ENCODE data around the gene NOL4L.

NOL4L gene

DNA sequence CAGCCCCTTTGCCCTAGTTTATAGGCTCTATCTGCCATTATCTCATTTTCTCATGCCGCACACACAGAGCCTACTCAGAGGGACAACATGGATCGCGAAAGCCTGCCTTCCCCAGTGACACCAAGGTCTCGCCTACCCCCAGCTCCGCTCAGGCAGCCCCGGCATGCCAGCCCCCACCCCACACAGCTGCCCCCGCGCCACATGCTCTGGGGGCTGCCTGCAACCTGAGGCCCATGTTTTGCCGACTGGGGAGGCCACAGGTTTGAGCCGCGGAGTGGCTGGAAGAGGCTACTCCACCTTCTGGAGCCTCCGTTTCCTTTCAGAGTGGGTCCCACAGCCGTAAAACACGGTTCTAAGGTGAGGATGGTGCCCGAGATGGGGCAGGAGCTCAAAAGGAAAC is 124.9 kb downstream of the NOL4L start:
- no peak overlapping the region for H3K27ac ChIP-seq
- no peak for TF ChIP-seq ZFX (IDR thresholded peaks at IDR 0.05)
- TF ChIP-seq, protein P1, sequence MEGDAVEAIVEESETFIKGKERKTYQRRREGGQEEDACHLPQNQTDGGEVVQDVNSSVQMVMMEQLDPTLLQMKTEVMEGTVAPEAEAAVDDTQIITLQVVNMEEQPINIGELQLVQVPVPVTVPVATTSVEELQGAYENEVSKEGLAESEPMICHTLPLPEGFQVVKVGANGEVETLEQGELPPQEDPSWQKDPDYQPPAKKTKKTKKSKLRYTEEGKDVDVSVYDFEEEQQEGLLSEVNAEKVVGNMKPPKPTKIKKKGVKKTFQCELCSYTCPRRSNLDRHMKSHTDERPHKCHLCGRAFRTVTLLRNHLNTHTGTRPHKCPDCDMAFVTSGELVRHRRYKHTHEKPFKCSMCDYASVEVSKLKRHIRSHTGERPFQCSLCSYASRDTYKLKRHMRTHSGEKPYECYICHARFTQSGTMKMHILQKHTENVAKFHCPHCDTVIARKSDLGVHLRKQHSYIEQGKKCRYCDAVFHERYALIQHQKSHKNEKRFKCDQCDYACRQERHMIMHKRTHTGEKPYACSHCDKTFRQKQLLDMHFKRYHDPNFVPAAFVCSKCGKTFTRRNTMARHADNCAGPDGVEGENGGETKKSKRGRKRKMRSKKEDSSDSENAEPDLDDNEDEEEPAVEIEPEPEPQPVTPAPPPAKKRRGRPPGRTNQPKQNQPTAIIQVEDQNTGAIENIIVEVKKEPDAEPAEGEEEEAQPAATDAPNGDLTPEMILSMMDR (conservative IDR thresholded peaks at IDR 0.05), result no peak

- no peak for TF ChIP-seq ZFX (IDR thresholded peaks at IDR 0.05)
- TF ChIP-seq, protein P1 (conservative IDR thresholded peaks at IDR 0.05), result no peak
These were observed 126.3 kb downstream of the NOL4L start for GRCh38 chr20:32458837-32459220.

DNA sequence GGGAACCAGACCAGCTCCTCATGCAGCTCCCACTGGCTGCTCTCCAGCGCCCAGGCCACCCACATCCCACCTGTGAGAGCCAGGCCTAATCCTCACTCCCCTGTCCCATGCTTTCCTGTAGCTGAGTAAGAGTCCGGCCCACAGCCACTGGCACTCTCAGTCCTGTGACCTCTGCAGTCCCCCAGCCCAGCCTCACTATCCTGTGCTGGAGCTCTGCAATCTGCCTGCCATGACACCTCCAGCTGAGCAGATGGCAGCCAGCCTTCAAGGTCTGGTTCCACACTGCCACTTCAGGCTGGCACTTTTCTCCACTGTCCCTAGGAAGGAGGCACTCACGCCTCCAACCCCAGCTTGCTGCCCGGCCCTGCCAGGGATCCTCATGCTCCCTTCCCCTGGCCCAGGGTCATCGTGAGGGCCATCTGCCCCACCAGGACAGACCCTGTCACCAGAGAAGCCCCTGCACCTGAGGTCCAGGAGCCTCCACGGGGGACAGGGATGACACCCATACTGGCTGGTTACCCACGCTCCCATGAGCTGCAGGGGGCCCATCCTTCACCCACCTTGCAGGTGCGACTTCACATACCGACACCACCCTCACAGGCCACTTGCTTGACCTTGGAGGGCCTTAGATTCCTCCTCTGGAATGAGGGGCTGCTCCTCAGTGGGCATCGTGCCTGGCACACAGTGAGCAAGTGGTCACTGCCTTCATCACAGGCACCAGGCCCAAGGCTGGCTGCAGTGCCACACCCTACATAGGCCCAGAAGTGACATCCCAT is 126.9 kb downstream of the NOL4L start:
- no peak for TF ChIP-seq ZFX (IDR thresholded peaks at IDR 0.05)
- TF ChIP-seq, protein P1 (conservative IDR thresholded peaks at IDR 0.05), result no peak
- H3K27ac ChIP-seq, result peak overlapping the region; percentile 61

More at GRCh38 chr20:32458837-32459220, 126.3 kb downstream of the NOL4L start:
- peak overlapping the region; percentile 61 for H3K27ac ChIP-seq

- TF ChIP-seq ZFX (IDR thresholded peaks at IDR 0.05), result no peak
- TF ChIP-seq, protein P1 (conservative IDR thresholded peaks at IDR 0.05), result no peak
- H3K27ac ChIP-seq, result peak overlapping the region; percentile 61
These were observed 127.6 kb downstream of the NOL4L start for GRCh38 chr20:32457479-32457986.

DNA sequence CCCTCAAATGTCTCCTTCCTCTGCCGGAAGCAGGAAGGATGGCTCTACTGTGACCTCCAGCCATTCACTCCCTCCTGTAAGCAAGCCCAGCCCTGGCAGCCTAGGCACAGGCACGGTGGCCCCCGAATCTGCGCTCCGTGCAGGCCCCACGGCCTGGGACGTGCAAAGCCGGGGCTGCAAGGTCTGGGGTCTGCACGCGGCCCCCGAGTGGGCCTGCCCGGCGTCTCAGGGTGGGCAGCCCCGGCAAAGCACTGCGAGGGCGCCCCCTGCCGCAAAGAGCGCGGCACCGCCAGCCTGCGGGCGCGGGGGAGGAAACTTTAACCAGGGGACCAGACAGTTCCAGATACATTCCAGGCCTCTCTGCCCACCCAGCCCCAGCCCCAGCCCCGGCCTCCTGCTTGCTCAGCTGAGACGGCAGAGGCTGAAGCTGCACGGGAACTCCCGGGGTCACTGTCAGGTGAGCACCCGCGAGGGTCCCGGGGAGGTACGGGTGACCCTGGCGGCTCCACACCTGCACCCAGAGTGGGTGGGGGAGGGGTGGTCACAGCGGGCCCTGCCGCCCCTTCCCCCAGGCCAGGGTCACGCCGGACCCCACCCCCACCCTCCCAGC is 128.2 kb downstream of the NOL4L start:
- H3K27ac ChIP-seq, result peak overlapping the region; percentile 61
- no peak for TF ChIP-seq ZFX (IDR thresholded peaks at IDR 0.05)
- TF ChIP-seq, protein P1 (conservative IDR thresholded peaks at IDR 0.05), result peak; percentile 94

DNA sequence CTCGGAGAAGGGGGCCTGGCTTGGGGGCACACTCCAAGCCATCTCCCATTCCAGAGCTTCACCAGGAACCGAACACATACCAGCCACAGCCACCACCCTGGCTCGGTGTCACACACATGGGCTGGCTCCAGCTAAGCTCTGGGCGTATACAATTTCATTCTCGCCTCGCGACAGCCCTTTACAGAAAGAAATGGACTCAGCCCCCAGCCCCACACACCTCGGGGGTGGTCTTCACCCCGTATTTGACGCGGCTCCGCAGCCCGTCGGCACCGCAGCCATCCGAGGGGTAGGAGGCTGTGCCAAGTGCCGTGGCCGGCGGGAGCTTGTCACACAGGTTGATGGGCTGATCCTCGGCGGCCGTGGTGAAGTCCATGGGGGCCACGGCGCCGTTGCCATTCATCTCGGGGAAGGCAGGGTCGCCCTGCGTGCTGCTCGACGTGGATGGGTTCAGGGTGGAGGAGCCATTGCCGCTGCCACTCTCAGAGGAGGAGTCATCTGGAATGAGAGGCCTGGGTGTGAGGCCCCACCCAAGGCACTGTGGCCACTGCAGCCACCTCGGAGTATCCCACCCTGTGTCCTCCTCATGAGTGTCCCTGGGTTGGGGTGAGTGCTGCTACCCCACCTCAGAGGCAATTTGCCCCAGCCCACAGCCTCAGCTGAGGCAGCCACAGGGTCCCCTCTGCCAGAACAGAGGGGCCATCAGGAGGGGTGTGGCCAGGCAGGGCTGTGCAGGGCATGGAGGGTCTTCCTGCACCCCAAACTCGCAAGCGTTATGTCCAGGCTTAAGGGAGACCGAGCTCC is 129.0 kb downstream of the NOL4L start:
- TF ChIP-seq ZFX (IDR thresholded peaks at IDR 0.05), result no peak
- TF ChIP-seq, protein P1 (conservative IDR thresholded peaks at IDR 0.05), result no peak
- peak overlapping the region; percentile 61 for H3K27ac ChIP-seq

Data from C4-2B (cell line).